CD4-positive, alpha-beta T cell treated with Interleukin-21 for 1 hour (primary cell): Measurements from ENCODE around the gene TMEM163.
A peak's percentile ranks its signal among the peaks of the same experiment; 100 is the strongest.
"Not testable (repeated sequence)": the region's sequence is repeated elsewhere in the genome, so short reads cannot be mapped to it uniquely, and the experiment has no call there.

Source experiments
- DNase-seq: peaks from one replicate; pipeline ENCODE4 v3.0.0-alpha.2; 2020

Gene TMEM163

DNA sequence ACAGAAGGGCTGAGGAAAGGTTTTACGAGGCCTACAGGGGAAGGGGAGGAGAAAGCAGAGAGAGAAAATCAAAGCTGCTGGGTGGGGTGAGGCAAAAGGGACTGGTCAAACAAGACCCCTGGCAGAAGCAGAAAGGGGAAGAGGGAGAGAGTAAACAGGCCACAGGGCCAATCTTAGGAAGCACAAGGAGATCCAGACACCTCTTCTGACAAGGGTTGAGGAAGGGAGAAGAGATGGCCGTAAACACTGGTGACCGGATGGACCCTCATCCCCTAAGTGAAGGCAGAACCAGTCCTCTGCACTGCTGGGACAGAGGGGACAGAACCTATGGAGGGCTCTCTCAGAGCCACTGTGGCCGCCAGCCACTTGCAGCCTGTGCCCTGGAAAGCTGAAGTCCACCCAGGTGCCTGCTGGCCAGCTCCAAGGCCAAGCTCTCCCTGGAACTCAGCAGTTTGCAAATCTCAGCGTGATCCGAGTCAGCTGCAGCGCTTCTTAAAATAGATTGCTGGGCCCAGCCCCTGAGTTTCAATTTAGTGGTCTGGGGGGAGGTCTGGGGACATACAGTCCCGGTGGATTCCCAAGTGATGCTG lies 108.8 kb downstream of the TMEM163 start:
- no peak for DNase-seq

- DNase-seq = no peak
Observed at GRCh38 chr2:134603966-134604365, 114.8 kb downstream of the TMEM163 start.

GRCh38 chr2:134602666-134603065 lies 116.1 kb downstream of the TMEM163 start:
- DNase-seq = no peak

GRCh38 chr2:134601264-134601663 lies 117.5 kb downstream of the TMEM163 start:
- no peak for DNase-seq

DNA sequence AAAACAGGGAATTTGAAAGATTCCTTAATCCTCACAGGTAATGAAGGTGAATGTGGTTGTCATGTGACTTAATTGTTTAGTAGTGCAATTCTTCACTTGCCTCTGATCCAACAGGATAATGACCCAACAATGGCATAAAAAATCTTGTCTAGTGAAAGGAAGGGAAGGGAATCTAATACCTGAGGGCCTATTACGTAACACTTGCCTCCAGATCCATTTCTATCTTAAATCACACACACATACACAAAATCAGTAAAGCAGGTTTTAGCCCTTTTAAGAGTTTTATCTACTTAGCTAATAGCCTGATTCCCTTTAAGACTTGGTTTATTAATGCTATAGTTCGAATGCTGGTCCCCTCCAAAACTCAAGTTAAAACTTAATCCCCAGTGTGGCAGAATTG lies 118.6 kb downstream of the TMEM163 start:
- no peak for DNase-seq

- no peak for DNase-seq
Observed at GRCh38 chr2:134599236-134599635, 119.6 kb downstream of the TMEM163 start.

DNA sequence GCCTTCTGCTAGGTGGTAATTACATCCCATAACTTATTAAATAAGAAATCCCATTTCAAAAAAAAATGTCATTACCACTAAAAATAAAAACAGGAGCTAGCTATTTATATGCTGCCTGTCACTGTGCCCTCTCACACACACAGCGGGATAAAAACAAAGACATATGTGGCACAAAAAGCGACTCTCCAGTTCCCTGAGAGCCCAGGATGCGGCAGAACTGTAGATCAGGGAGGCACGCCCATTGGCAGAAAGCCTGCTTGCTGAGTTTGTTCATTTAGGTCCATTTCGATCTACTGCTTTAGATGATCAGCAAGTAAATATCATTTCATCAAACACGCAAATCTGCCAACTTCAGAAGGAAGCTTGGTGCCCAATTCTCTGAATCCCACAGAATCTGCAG lies 124.4 kb downstream of the TMEM163 start:
- DNase-seq = no peak

DNA sequence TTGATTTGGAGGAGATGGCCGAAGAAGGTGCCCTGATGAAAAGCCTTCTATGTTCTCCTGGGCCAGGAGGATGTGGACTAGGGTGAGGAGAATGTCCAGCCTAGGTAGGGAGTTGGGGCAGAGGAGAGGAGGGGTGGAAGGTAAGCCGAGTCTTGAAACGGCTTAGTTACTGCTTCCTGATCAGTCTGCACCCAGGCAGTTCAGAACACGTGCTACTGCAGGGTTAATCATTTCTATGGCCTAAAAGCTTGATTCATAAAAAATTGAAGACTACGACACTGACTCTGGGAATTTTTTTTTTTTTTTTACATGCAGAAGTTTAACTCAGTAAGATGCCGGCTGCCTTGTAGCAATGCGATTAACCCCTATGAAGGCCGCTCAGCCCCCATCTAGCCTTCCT lies 125.3 kb downstream of the TMEM163 start:
- no peak for DNase-seq

- DNase-seq = no peak
Observed at GRCh38 chr2:134592377-134592776, 126.4 kb downstream of the TMEM163 start.

GRCh38 chr2:134591526-134591925 lies 127.3 kb downstream of the TMEM163 start:
- DNase-seq = no peak

DNA sequence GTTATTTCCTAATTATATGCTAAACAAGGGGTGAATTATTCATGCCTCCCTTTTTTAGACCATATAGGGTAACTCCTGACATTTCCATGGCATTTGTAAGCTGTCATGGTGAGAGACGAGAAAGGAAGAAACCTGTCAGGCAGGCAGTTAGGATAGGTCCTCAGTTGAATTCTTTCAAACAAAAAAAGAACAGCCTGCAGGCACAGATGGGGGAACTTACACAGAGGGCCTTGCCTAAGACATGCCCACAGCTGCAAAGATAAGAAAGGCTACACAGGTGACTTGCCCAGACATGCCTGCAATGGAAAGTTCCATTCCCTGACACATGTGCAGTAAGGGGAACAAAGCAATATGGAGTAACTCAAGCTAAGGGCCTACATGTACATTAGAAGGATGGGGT lies 128.1 kb downstream of the TMEM163 start:
- DNase-seq = no peak

DNA sequence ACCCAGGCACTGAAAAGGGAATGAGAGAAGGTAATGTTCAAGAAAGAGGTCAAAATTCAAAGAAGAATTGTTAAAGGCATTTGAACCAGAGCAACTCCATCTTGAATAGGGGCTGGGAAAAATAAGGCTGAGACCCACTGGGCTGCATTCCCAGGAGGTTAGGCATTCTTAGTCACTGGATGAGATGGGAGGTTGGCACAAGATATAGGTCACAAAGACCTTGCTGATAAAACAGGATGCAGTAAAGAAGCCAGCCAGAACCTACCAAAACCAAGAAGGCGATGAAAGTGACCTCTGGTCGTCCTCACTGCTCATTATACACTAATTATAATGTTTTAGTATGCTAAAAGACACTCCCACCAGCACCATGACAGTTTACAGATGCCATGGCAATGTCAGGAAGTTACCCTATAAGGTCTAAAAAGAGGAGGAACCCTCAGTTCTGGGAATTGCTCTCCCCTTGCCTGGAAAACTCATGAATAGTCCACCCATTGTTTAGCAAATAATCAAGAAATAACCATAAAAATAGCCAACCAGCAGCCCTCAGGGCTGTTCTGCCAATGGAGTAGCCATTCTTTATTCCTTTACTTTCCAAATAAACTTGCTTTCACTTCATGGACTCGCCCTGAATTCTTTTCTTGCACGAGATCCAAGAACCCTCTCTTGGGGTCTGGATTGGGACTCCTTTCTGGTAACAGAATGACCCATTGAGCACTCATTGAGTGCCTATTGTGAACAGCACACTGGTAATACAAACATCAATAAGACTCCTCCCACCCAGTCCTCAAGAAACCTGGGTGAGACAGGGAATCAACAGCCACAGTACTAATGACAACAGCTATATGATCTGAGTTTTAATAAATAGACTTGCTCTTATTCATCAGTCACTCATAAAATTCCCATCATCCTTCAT lies 129.4 kb downstream of the TMEM163 start:
- not testable (repeated sequence) for DNase-seq

- DNase-seq = no peak
Observed at GRCh38 chr2:134588556-134588955, 130.2 kb downstream of the TMEM163 start.

DNA sequence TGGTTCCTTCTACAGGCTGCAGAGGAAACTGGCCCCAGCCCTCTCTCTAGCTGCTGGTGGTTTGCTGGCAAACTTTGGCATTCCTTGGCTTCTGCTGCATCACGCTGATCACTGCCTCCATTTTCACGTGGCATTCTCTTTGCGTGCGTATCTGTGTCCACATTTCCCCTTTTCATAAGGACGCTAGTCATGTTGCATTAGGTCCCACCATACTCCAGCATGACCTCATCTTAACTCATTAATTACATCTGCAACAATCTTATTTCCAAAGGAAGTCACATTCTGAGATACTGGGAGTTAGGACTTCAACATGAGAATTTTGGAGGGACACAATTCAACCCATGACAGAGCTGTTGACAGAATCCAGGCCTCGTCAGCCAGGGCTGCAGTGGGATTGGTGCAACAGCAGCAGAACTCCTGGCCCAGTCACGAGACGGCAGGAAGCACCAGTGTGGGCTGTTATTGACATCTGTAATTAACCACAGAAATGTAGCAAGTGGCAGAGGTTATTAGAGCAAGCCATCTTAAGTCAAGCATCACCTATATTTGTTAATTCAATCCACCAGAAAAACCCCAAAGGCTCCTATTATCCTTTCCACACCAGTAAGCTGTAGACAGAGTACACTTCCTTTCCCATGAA lies 132.4 kb downstream of the TMEM163 start:
- DNase-seq = no peak

- no peak for DNase-seq
Observed at GRCh38 chr2:134583997-134584520, 134.7 kb downstream of the TMEM163 start.

DNA sequence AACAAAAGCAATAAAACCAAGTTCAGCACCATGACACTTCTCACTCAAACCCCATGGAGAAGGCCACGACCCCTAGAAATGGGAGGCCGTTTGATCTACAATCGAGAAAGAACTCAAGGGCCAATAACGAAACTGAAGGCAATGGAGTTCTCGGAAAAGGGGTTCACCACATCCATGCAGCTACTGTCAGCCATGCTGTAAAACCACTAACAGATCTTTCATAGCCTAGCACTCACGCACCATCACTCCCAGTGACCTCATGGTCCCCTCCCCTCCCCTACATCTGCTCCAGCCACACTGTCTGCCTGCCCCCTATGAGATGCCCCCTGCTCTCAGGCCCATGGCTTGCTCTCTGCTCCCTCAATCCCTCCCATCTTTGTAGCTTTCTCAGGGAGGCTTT lies 135.3 kb downstream of the TMEM163 start:
- DNase-seq = no peak

- no peak for DNase-seq
Observed at GRCh38 chr2:134582547-134582899, 136.3 kb downstream of the TMEM163 start.

GRCh38 chr2:134581877-134582546 lies 136.8 kb downstream of the TMEM163 start:
- DNase-seq = no peak

- no peak for DNase-seq
Observed at GRCh38 chr2:134578316-134578715, 140.5 kb downstream of the TMEM163 start.

- peak; percentile 16 for DNase-seq
Observed at GRCh38 chr2:134576478-134576877, 142.3 kb downstream of the TMEM163 start.

DNA sequence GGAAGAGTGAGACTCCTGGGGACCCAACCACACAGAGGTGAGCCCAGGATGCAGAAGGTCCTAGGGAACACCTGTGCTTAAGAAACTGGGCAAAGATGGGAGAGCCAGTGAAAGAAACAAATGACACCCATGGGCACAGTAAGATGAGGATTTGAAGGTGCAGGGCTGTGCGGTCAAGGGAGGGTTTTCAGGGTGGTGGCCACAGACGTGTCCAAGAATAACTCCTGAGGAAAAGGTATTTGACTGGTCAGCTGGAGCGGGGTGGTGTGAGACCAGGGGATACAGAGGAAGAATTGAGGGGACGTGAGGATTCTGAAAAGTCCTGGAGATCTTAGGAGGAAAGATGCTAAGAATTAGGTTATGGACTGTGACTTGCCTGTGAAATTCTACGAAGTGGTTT lies 142.9 kb downstream of the TMEM163 start:
- no peak for DNase-seq

- no peak for DNase-seq
Observed at GRCh38 chr2:134574611-134575330, 144.0 kb downstream of the TMEM163 start.

GRCh38 chr2:134573724-134574123 lies 145.1 kb downstream of the TMEM163 start:
- no peak for DNase-seq
